K562 (cell line): ENCODE results near the gene ULK1. TPM values are rescaled to one million over a fixed set of nuclear protein-coding genes. Genes with fewer than 3 reads are reported as not detected.

Experiments used
- ATAC-seq: fragments of 200-7000 bp; cut with Tn5 transposase; 3 replicates; pipeline ENCODE4 v1.9.1; 2020; ENCODE audit warnings: moderate library complexity
- BruUV-seq: library from RNA; stranded (reverse); fragments of 400-500 nt; replicated peaks from 2 replicates; lab custom pipeline; 2021; lab: Mats Ljungman, UMichigan
- CTCF ChIA-PET: fragments of 300-600 bp; formaldehyde crosslinking; extraction: SDS; loops from one replicate; lab custom pipeline; 2021; ENCODE audit warnings: low intra/inter-chr PET ratio; lab: Yijun Ruan, JAX
- POLR2A ChIA-PET: fragments of 300-600, 350-650 bp; sonication (Branson Sonifier 250); formaldehyde crosslinking; extraction: SDS; loops from one replicate; lab custom pipeline; 2021; ENCODE audit warnings: antibody characterized with exemption, inconsistent platforms; lab: Yijun Ruan, JAX
- DNase-seq, 4 experiments: peaks; one replicate each; pipeline versions ENCODE4 v3.0.0 to v3.0.0-alpha.2; 2011 to 2018; ENCODE audit warnings: low spot score in 3 of 4, mixed read lengths in 3 of 4; ENCODE audit errors: extremely low read depth in 1 of 4
- FAIRE-seq: peaks from 2 replicates; lab custom pipeline; 2011; peaks lifted over from hg19 to GRCh38; lab: Jason Lieb, UNC
- H2AFZ ChIP-seq: 2 replicates; pipeline ENCODE4 v1.6.0; 2011; ENCODE audit warnings: low read depth, low read length, control low read depth, inconsistent platforms
- H3K27ac ChIP-seq: fragments of 200-600 bp; 3 replicates; pipeline ENCODE4 v1.8.0; 2011; ENCODE audit warnings: low read depth, mild to moderate bottlenecking, control low read depth, inconsistent platforms, low read length, moderate library complexity, mixed read lengths; ENCODE audit errors: extremely low read depth
- H3K27me3 ChIP-seq, 2 experiments: fragments of 300-600 bp in 1 of 2; 2 replicates in 1 of 2; 3 replicates in 1 of 2; pipeline versions ENCODE4 v1.6.0 to v1.8.0; 2011; ENCODE audit warnings: inconsistent platforms in 2 of 2, low read length in 2 of 2, mild to moderate bottlenecking in 1 of 2, mixed read lengths in 1 of 2, moderate library complexity in 1 of 2; ENCODE audit not compliant: control insufficient read depth in 2 of 2, insufficient read depth in 2 of 2
- H3K36me3 ChIP-seq: fragments of 300-600 bp; 3 replicates; pipeline ENCODE4 v1.8.0; 2011; ENCODE audit warnings: mild to moderate bottlenecking, low read length, inconsistent platforms; ENCODE audit not compliant: control insufficient read depth, insufficient read depth
- H3K4me1 ChIP-seq, 2 experiments: fragments of 200-600 bp in 1 of 2; replicated peaks in 1 of 2; 2 replicates in 1 of 2; 3 replicates in 1 of 2; pipeline versions ENCODE4 v1.5.1 to v1.8.0; 2011; ENCODE audit warnings: inconsistent platforms in 2 of 2, low read length in 2 of 2, mild to moderate bottlenecking in 1 of 2, mixed read lengths in 1 of 2, moderate library complexity in 1 of 2; ENCODE audit not compliant: control insufficient read depth in 2 of 2, insufficient read depth in 2 of 2
- H3K4me2 ChIP-seq: 2 replicates; pipeline ENCODE4 v1.6.1; 2011; ENCODE audit warnings: low read length, control low read depth, inconsistent platforms, mixed read lengths; ENCODE audit not compliant: insufficient read depth
- H3K4me3 ChIP-seq: fragments of 200-600 bp; sonication (generic), shearing (Covaris generic); 2 replicates; pipeline ENCODE4 v1.5.1; 2016; ENCODE audit warnings: control low read depth, inconsistent platforms
- H3K79me2 ChIP-seq: fragments of 200-600 bp; 3 replicates; pipeline ENCODE4 v1.8.0; 2011; ENCODE audit warnings: low read length, inconsistent platforms; ENCODE audit not compliant: control insufficient read depth, insufficient read depth
- H3K9ac ChIP-seq, 2 experiments: 2 replicates each; pipeline versions ENCODE4 v1.6.0 to v1.6.1; 2011; ENCODE audit warnings: low read depth in 2 of 2, low read length in 2 of 2, control low read depth in 1 of 2, inconsistent platforms in 1 of 2, mild to moderate bottlenecking in 1 of 2, mixed read lengths in 1 of 2; ENCODE audit not compliant: insufficient read depth in 1 of 2
- H3K9me1 ChIP-seq: one replicate; pipeline ENCODE4 v1.6.0; 2011; ENCODE audit warnings: inconsistent platforms, mild to moderate bottlenecking, low read length, moderate library complexity; ENCODE audit not compliant: control insufficient read depth, insufficient read depth
- H3K9me3 ChIP-seq: replicated peaks from 2 replicates; pipeline ENCODE4 v1.5.1; 2011; ENCODE audit warnings: low read depth, low read length, inconsistent platforms; ENCODE audit not compliant: control insufficient read depth, insufficient read depth
- H4K20me1 ChIP-seq: replicated peaks from 2 replicates; pipeline ENCODE4 v1.6.1; 2011; ENCODE audit warnings: low read length, inconsistent platforms, mixed read lengths; ENCODE audit not compliant: control insufficient read depth, insufficient read depth
- CREB3 ChIP-seq: fragments of 450-650 bp; conservative IDR thresholded peaks from 2 replicates; pipeline ENCODE4 v1.6.1; 2016; ENCODE audit warnings: missing genetic modification characterization, low read depth, mild to moderate bottlenecking, missing compliant biosample characterization, moderate library complexity
- DIDO1 ChIP-seq: fragments of 450-650 bp; IDR thresholded peaks from 2 replicates; pipeline ENCODE4 v1.6.1; 2016; ENCODE audit warnings: low read depth, missing biosample characterization, missing genetic modification characterization
- HBP1 ChIP-seq: fragments of 450-650 bp; formaldehyde crosslinking; IDR thresholded peaks from 2 replicates; pipeline ENCODE4 v1.4.0; 2022; ENCODE audit warnings: missing genetic modification characterization
- NR4A1 ChIP-seq, 2 experiments: fragments of 250-450 bp in 1 of 2; fragments of 450-650 bp in 1 of 2; sonication (Bioruptor Pico) in 1 of 2; IDR thresholded peaks; 2 replicates each; pipeline versions ENCODE4 v1.4.0 to v1.6.1; 2016 to 2020; ENCODE audit warnings: mild to moderate bottlenecking in 2 of 2, missing compliant biosample characterization in 1 of 2, missing genetic modification characterization in 1 of 2, moderate library complexity in 1 of 2
- SMAD4 ChIP-seq: fragments of 250-450 bp; sonication (Bioruptor Pico); conservative IDR thresholded peaks from 2 replicates; pipeline ENCODE4 v1.8.0; 2021; ENCODE audit warnings: inconsistent platforms, mild to moderate bottlenecking, moderate library complexity
- SMARCE1 ChIP-seq: fragments of 450-650 bp; IDR thresholded peaks from 2 replicates; pipeline ENCODE4 v1.7.1; 2016; ENCODE audit warnings: mild to moderate bottlenecking
- ZNF592 ChIP-seq: fragments of 450-650 bp; IDR thresholded peaks from 2 replicates; pipeline ENCODE4 v1.6.1; 2017; ENCODE audit warnings: antibody characterized with exemption, mild to moderate bottlenecking
- WGBS: fragments of 100-300 bp; shearing (Covaris generic); methylation state at CpG from one replicate; pipeline ENCODE4 v1.1.6; 2016; ENCODE audit warnings: low coverage, mixed read lengths; ENCODE audit not compliant: insufficient coverage; ENCODE audit errors: missing lambda C conversion rate; 5-methylcytosine and 5-hydroxymethylcytosine counted together
- in situ Hi-C: fragments of 300-500 bp; cut with MboI; formaldehyde crosslinking; loops from 4 replicates; pipeline ENCODE4 v1.15.0; 2018; ENCODE audit warnings: inconsistent platforms, mixed read lengths
- intact Hi-C: fragments of 100-400 bp; cut with micrococcal nuclease; formaldehyde crosslinking; loops from 2 replicates; pipeline ENCODE4 v1.14.2; 2022
- polyA plus RNA-seq, 8 experiments: library from polyadenylated mRNA; depleted of rRNA in 4 of 8; stranded (reverse) in 5 of 8; unstranded in 3 of 8; fragments of >200 nt; fragmentation: Nextera tagmentation in 2 of 8; fragmentation: Illumina TruSeq in 1 of 8; extraction: Ambion mirVana in 2 of 8; extraction: Trizol in 1 of 8; gene quantifications; 2 replicates each; pipeline versions ENCODE4 v1.2.1 to v1.2.3, GENCODE V29; 2011 to 2014; ENCODE audit warnings: inconsistent platforms in 1 of 8, missing spikeins in 1 of 8
- total RNA-seq, 7 experiments: library from RNA; depleted of rRNA in 6 of 7; stranded (reverse); fragments of >200 nt in 6 of 7; fragmentation: Illumina TruSeq in 2 of 7; extraction: Trizol in 2 of 7; gene quantifications; 2 replicates each; pipeline versions ENCODE4 v1.2.1 to v1.2.3, GENCODE V29; 2011 to 2021; ENCODE audit warnings: low replicate concordance in 1 of 7
- TF ChIP-seq, protein P1 (sequence below): sonication (generic); formaldehyde crosslinking; IDR thresholded peaks from 2 replicates; pipeline ENCODE4 v1.8.0; 2022; ENCODE audit warnings: missing genetic modification reagents, mild to moderate bottlenecking, moderate library complexity, borderline replicate concordance
- TF ChIP-seq, protein P2 (sequence below): fragments of 450-650 bp; IDR thresholded peaks from 2 replicates; pipeline ENCODE4 v1.6.1; 2016

ULK1 gene
- total and polyA plus RNA-seq, 9 of the 15 experiments (the other 6 are each of a cell fraction or from before 2014, with no cell fraction given) = 0.15 to 29.4 (median 2.5) TPM

DNA sequence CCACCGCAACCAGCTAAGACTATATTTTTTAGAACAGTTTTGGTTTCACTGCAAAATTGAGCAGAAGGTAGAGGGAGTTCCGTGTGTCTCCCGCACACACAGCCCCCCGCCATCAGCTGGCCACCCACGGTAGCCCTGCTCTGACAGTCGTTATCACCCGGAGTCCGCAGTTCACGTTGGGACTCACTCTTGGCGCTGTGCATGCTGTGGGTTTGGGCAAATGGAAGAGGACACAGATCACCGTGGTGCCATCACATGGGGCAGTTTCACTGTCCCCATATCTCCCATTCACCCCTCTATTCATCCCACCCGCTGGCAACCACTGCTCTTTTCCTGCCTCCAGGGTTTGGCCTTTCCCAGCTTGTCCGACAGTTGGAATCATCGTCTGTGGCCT lies 31.8 kb upstream of the ULK1 start:
- WGBS = 28% methylated on average over 14 of the region's 14 CpGs
- in situ Hi-C loops = no loop called here
- H2AFZ ChIP-seq = peak overlapping the region; percentile 80
- ATAC-seq (no peak), FAIRE-seq (peak; percentile 58), DNase-seq (peak in 1 of 4 experiments; percentile 23)
- H3K36me3 ChIP-seq = no peaks in the 10 kb centered on the region
- H4K20me1 ChIP-seq = no peaks in the 10 kb centered on the region
- BruUV-seq = no TSS peak
- ChIA-PET POLR2A (interaction anchor here (1.1 to 3.2 kb wide), 4 partner anchors 8 to 67 kb away, joined by 3 to 11 read pairs (median 6); partner anchors contain the start of gene PUS1), CTCF (no interaction called here)
- no peak overlapping the region for H3K4me3 ChIP-seq
- no peaks in the 10 kb centered on the region for H3K9me1 ChIP-seq
- no peaks in the 10 kb centered on the region for H3K27me3 ChIP-seq
- no peaks in the 10 kb centered on the region for H3K9me3 ChIP-seq
- H3K9ac ChIP-seq = peak overlapping the region in 1 of 2 experiments; percentile 26; a peak in 2 of 4 replicates
- no peaks in the 10 kb centered on the region for H3K79me2 ChIP-seq
- peak overlapping the region; percentile 50; the same call in 2 of the 3 replicates for H3K27ac ChIP-seq
- H3K4me1 ChIP-seq = peaks cover 26 to 43% of the 10 kb centered on the region in 2 experiments; a peak in 4 of 5 replicates
- H3K4me2 ChIP-seq = peak overlapping the region; percentile 73
- intact Hi-C loops = no loop called here
- TF ChIP-seq ZNF592 (peak; percentile 50; the same call in 1 of the 2 replicates), DIDO1 (no peak), NR4A1 (CRISPR knock-in tag; IDR thresholded peaks at IDR 0.05) (no peak), NR4A1 (tag; IDR thresholded peaks at IDR 0.05) (peak; percentile 65; the same call in 1 of the 2 replicates), SMAD4 (peak; percentile 43; the same call in 1 of the 2 replicates), CREB3 (tag) (0 out of 2 replicates have a peak, but pooled peaks have one; percentile 23), SMARCE1 (0 out of 2 replicates have a peak, but pooled peaks have one; percentile 13), HBP1 (no peak)
- TF ChIP-seq, protein P1, sequence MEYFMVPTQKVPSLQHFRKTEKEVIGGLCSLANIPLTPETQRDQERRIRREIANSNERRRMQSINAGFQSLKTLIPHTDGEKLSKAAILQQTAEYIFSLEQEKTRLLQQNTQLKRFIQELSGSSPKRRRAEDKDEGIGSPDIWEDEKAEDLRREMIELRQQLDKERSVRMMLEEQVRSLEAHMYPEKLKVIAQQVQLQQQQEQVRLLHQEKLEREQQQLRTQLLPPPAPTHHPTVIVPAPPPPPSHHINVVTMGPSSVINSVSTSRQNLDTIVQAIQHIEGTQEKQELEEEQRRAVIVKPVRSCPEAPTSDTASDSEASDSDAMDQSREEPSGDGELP (CRISPR knock-in tag) = peak; percentile 62; the same call in 1 of the 2 replicates
- TF ChIP-seq, protein P2, sequence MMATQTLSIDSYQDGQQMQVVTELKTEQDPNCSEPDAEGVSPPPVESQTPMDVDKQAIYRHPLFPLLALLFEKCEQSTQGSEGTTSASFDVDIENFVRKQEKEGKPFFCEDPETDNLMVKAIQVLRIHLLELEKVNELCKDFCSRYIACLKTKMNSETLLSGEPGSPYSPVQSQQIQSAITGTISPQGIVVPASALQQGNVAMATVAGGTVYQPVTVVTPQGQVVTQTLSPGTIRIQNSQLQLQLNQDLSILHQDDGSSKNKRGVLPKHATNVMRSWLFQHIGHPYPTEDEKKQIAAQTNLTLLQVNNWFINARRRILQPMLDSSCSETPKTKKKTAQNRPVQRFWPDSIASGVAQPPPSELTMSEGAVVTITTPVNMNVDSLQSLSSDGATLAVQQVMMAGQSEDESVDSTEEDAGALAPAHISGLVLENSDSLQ = peak; percentile 9; the same call in 1 of the 2 replicates
